A673 (cell line): ENCODE data around the gene MBLAC2.

ENCODE experiments used
- CTCF ChIP-seq: fragments of 300-800, 200-600 bp; sonication (generic); conservative IDR thresholded peaks from 2 replicates; pipeline ENCODE4 v1.5.1; 2017; ENCODE audit warnings: low read depth, mild to moderate bottlenecking, antibody characterized with exemption, low read length, moderate library complexity, mixed read lengths
- EZH2 ChIP-seq: fragments of 200-600 bp; sonication (generic); IDR thresholded peaks from 2 replicates; pipeline ENCODE4 v1.6.1; 2017; ENCODE audit warnings: borderline replicate concordance, low read depth, mild to moderate bottlenecking, mixed read lengths, antibody characterized with exemption, low read length; ENCODE audit not compliant: poor library complexity, severe bottlenecking

GRCh38 chr5:90483206-90483605, 8.6 kb upstream of the MBLAC2 start:
- TF ChIP-seq CTCF (no peak), EZH2 (no peak)
